ENCODE measurements around the gene STN1. TPM values are rescaled to one million over a fixed set of nuclear protein-coding genes. Genes with fewer than 3 reads are reported as not detected.

Gene STN1
- total and polyA plus RNA-seq, 2 of the 8 experiments (the other 6 are each of a cell fraction or from before 2014, with no cell fraction given): 10.1 to 12.4 TPM

GRCh38 chr10:103947799-103948516, 30.0 kb upstream of the STN1 start (continued):
- no peak for TF ChIP-seq CTCF (IDR thresholded peaks at IDR 0.05; ENCODE audit: control extremely low read depth in 1 of 3, insufficient read depth in 1 of 3, low read depth in 1 of 3, low read length in 3 of 3)
- TF ChIP-seq CHD7 (IDR thresholded peaks at IDR 0.05; ENCODE audit: insufficient replicate concordance, low read length): no peak
- TF ChIP-seq NANOG (IDR thresholded peaks at IDR 0.05; ENCODE audit: insufficient read depth, low read depth, low read length, poor library complexity, severe bottlenecking): no peak
- TF ChIP-seq BRCA1 (IDR thresholded peaks at IDR 0.05; ENCODE audit: low read depth, low read length): no peak
- TF ChIP-seq CHD2 (IDR thresholded peaks at IDR 0.05; ENCODE audit: low read length): no peak
- TF ChIP-seq SRF (IDR thresholded peaks at IDR 0.05; ENCODE audit: low read depth, low read length): no peak
- TF ChIP-seq SIN3A (conservative IDR thresholded peaks at IDR 0.05 in 1 of 2, IDR thresholded peaks at IDR 0.05 in 1 of 2; ENCODE audit: low read depth in 1 of 2, low read length in 2 of 2): no peak
- TF ChIP-seq POLR2AphosphoS5 (IDR thresholded peaks at IDR 0.05; ENCODE audit: low read depth, low read length): no peak

All from H1 (cell line).